GM20431 (cell line): ENCODE results near the gene STAMBPL1.

Source experiments
- in situ Hi-C: fragments of 300-500 bp; cut with MseI, MboI; formaldehyde crosslinking; loops from one replicate; pipeline ENCODE4 v1.15.0; 2020; ENCODE audit warnings: low sequenced_read_pairs; ENCODE audit not compliant: unreplicated experiment

Gene STAMBPL1

GRCh38 chr10:88938938-88939337, 58.9 kb downstream of the STAMBPL1 start:
- in situ Hi-C loops, result loop anchor here (10.0 to 25.0 kb wide), 2 partner anchors 86 to 273 kb away; partner anchors contain the start of gene CH25H

- in situ Hi-C loops, result loop anchor here (25.0 kb wide), 1 partner anchor 271 kb away; the partner anchor contains the start of gene CH25H
These were observed 61.0 kb downstream of the STAMBPL1 start for GRCh38 chr10:88941026-88941425.

GRCh38 chr10:88943778-88944177, 63.7 kb downstream of the STAMBPL1 start:
- in situ Hi-C loops, result loop anchor here (25.0 kb wide), 1 partner anchor 269 kb away; the partner anchor contains the start of gene CH25H

- in situ Hi-C loops, result loop anchor here (25.0 kb wide), 1 partner anchor 267 kb away; the partner anchor contains the start of gene CH25H
These were observed 64.8 kb downstream of the STAMBPL1 start for GRCh38 chr10:88944813-88945212.

- in situ Hi-C loops, result loop anchor here (25.0 kb wide), 1 partner anchor 266 kb away; the partner anchor contains the start of gene CH25H
These were observed 66.2 kb downstream of the STAMBPL1 start for GRCh38 chr10:88946200-88946599.

GRCh38 chr10:88946965-88947590, 67.0 kb downstream of the STAMBPL1 start:
- in situ Hi-C loops, result loop anchor here (25.0 kb wide), 1 partner anchor 265 kb away; the partner anchor contains the start of gene CH25H

GRCh38 chr10:88949051-88949450, 69.0 kb downstream of the STAMBPL1 start:
- in situ Hi-C loops, result loop anchor here (25.0 kb wide), 1 partner anchor 263 kb away; the partner anchor contains the start of gene CH25H

GRCh38 chr10:88949912-88950837, 70.1 kb downstream of the STAMBPL1 start:
- in situ Hi-C loops, result loop anchor here (25.0 kb wide), 1 partner anchor 262 kb away; the partner anchor contains the start of gene CH25H

- in situ Hi-C loops, result no loop called here
These were observed 72.6 kb downstream of the STAMBPL1 start, which contains the start of gene ACTA2 for GRCh38 chr10:88952647-88953111. ACTA2 (minus strand) TSS chr10:88952773; CDS start chr10:88948930, 3,843 bp downstream.

- in situ Hi-C loops, result no loop called here
These were observed 73.6 kb downstream of the STAMBPL1 start for GRCh38 chr10:88953662-88954061.

- in situ Hi-C loops, result no loop called here
These were observed 74.5 kb downstream of the STAMBPL1 start for GRCh38 chr10:88954458-88955083.

- in situ Hi-C loops, result no loop called here
These were observed 77.3 kb downstream of the STAMBPL1 start for GRCh38 chr10:88957381-88957780.

- in situ Hi-C loops, result no loop called here
These were observed 78.7 kb downstream of the STAMBPL1 start for GRCh38 chr10:88958721-88959120.

GRCh38 chr10:88960802-88961201, 80.8 kb downstream of the STAMBPL1 start:
- in situ Hi-C loops, result no loop called here

- in situ Hi-C loops, result no loop called here
These were observed 81.2 kb downstream of the STAMBPL1 start for GRCh38 chr10:88961266-88961665.

GRCh38 chr10:88962336-88962735, 82.3 kb downstream of the STAMBPL1 start:
- in situ Hi-C loops, result no loop called here

- in situ Hi-C loops, result no loop called here
These were observed 83.3 kb downstream of the STAMBPL1 start for GRCh38 chr10:88963318-88963717.

- in situ Hi-C loops, result no loop called here
These were observed 84.3 kb downstream of the STAMBPL1 start for GRCh38 chr10:88964360-88964759.

- in situ Hi-C loops, result no loop called here
These were observed 84.9 kb downstream of the STAMBPL1 start for GRCh38 chr10:88964869-88965415.

GRCh38 chr10:88966797-88967196, 86.8 kb downstream of the STAMBPL1 start:
- in situ Hi-C loops, result no loop called here
